Fibroblast of the aortic adventitia (primary cell): ENCODE measurements around the gene TMEM63B. TPM values are rescaled to one million over a fixed set of nuclear protein-coding genes. Genes with fewer than 3 reads are reported as not detected.
A peak's percentile ranks its signal among the peaks of the same experiment; 100 is the strongest.

Experiments
- DNase-seq: peaks from one replicate; pipeline ENCODE4 v3.0.0-alpha.2; 2010; ENCODE audit warnings: low read depth
- H3K4me3 ChIP-seq: 2 replicates; pipeline ENCODE4 v1.5.1; 2011; ENCODE audit warnings: low read depth, mild to moderate bottlenecking, control low read depth, low read length, moderate library complexity
- CTCF ChIP-seq: IDR thresholded peaks from 2 replicates; pipeline ENCODE4 v1.5.1; 2011; ENCODE audit warnings: mild to moderate bottlenecking, low read length, control low read depth, inconsistent platforms; ENCODE audit not compliant: insufficient read depth
- total RNA-seq: library from RNA; depleted of rRNA; stranded (reverse); fragments of >200 nt; gene quantifications from 2 replicates; pipeline ENCODE4 v1.2.3, GENCODE V29; 2012; ENCODE audit warnings: low replicate concordance

TMEM63B gene
- total RNA-seq, 1 donor, result 20.7 TPM

- TF ChIP-seq CTCF, result no peak
- no peak overlapping the region for H3K4me3 ChIP-seq
- DNase-seq, result no peak
Observed at GRCh38 chr6:44152109-44152461, 24.7 kb downstream of the TMEM63B start.

- H3K4me3 ChIP-seq, result no peak overlapping the region
- DNase-seq, result no peak
- TF ChIP-seq CTCF, result no peak
Observed at GRCh38 chr6:44152533-44152932, 25.2 kb downstream of the TMEM63B start.

GRCh38 chr6:44154067-44154466 is 26.7 kb downstream of the TMEM63B start:
- no peak for TF ChIP-seq CTCF
- no peak overlapping the region for H3K4me3 ChIP-seq
- DNase-seq, result no peak

- no peak overlapping the region for H3K4me3 ChIP-seq
- DNase-seq, result no peak
- TF ChIP-seq CTCF, result no peak
Observed at GRCh38 chr6:44156494-44157151, 29.3 kb downstream of the TMEM63B start.

- H3K4me3 ChIP-seq, result no peak overlapping the region
- TF ChIP-seq CTCF, result no peak
- no peak for DNase-seq
Observed at GRCh38 chr6:44157152-44157521, 29.8 kb downstream of the TMEM63B start.

- no peak for DNase-seq
- H3K4me3 ChIP-seq, result no peak within 1 kb of the TSS
- no peak for TF ChIP-seq CTCF
Observed at GRCh38 chr6:44158770-44159228, 31.4 kb downstream of the TMEM63B start, which contains the start of gene CAPN11. CAPN11 (plus strand) TSS chr6:44158820; CDS start chr6:44158849, 29 bp downstream.

GRCh38 chr6:44161997-44162338 is 34.6 kb downstream of the TMEM63B start:
- TF ChIP-seq CTCF, result no peak
- peak; percentile 49 for DNase-seq
- H3K4me3 ChIP-seq, result no peak overlapping the region
